ENCODE data around the gene HSPA1A.
"Not testable (repeated sequence)": the region's sequence is repeated elsewhere in the genome, so short reads cannot be mapped to it uniquely, and the experiment has no call there.

The HSPA1A gene

DNA sequence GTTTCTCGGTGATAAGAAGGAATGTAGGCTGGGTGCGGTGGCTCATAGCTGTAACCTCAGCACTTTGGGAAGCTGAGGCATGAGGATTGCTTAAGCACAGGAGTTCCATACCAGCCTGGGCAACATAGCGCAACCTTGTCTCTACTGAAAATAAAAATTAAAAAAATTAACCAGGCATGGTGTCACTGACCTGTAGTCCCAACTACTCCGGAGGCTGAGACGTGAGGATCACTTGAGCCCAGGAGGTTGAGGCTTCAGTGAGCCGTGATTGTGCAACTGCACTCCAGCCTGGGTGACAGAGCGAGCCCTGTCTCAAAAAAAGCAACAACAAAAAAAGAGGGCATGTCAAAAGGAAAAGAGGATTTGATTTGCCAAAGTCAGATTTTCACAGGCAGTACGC, 43.4 kb downstream of the HSPA1A start:
- TF ChIP-seq, protein P1, sequence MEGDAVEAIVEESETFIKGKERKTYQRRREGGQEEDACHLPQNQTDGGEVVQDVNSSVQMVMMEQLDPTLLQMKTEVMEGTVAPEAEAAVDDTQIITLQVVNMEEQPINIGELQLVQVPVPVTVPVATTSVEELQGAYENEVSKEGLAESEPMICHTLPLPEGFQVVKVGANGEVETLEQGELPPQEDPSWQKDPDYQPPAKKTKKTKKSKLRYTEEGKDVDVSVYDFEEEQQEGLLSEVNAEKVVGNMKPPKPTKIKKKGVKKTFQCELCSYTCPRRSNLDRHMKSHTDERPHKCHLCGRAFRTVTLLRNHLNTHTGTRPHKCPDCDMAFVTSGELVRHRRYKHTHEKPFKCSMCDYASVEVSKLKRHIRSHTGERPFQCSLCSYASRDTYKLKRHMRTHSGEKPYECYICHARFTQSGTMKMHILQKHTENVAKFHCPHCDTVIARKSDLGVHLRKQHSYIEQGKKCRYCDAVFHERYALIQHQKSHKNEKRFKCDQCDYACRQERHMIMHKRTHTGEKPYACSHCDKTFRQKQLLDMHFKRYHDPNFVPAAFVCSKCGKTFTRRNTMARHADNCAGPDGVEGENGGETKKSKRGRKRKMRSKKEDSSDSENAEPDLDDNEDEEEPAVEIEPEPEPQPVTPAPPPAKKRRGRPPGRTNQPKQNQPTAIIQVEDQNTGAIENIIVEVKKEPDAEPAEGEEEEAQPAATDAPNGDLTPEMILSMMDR (IDR thresholded peaks at IDR 0.05; ENCODE audit: control insufficient read depth, insufficient read depth, low read depth, low read length, missing control alignments) = no peak
- H3K4me3 ChIP-seq (ENCODE audit: control insufficient read depth, low read depth, low read length) = no peak overlapping the region

DNA sequence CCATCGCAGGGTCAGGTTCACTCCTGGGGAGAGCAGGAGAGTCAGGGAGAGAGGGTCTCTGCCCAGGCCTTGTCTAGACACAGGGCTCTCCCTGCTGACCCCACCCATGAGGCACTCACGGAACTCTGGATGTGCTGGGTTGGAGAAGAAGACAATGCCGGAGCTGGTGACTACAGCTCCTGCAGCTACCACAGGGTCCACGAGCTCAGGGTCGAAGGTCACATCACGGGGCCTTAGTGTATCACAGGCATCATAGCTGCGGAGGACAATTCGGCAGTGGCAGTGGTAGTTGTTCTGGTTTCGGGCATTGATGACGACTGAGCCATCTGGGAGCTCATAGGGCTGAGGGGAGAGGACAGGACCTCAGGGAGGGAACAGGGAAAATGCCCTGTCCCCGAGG, 44.6 kb downstream of the HSPA1A start:
- TF ChIP-seq, protein P1 (IDR thresholded peaks at IDR 0.05; ENCODE audit: control insufficient read depth, insufficient read depth, low read depth, low read length, missing control alignments) = no peak
- DNase-seq (ENCODE audit: low read depth) = no peak

More for the DNA sequence above, 43.4 kb downstream of the HSPA1A start:
- no peak for DNase-seq (ENCODE audit: low read depth)

DNA sequence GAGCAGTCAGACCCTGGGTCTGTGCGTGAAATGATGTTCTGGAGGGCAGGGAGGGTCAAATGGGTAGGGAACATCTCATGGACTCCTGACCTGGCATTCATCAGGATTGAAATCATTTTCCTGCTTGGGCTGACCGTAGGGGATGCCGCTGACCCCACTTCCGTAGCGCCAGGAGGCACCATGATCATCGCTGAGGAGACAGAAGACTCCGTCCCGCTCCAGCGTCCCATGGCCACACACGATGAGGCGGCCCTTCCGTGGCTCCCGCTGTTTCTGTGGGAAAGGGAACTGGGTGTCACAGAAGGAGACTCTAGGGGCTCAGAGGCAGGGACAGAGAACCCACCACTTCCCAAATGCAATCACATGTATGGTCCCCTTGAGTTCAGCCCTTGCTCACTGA, 45.0 kb downstream of the HSPA1A start:
- H3K4me3 ChIP-seq (ENCODE audit: control insufficient read depth, low read depth, low read length) = no peak overlapping the region
- no peak for DNase-seq (ENCODE audit: low read depth)
- TF ChIP-seq, protein P1 (IDR thresholded peaks at IDR 0.05; ENCODE audit: control insufficient read depth, insufficient read depth, low read depth, low read length, missing control alignments) = no peak

More for the DNA sequence above, 44.6 kb downstream of the HSPA1A start:
- H3K4me3 ChIP-seq (ENCODE audit: control insufficient read depth, low read depth, low read length) = no peak overlapping the region

DNA sequence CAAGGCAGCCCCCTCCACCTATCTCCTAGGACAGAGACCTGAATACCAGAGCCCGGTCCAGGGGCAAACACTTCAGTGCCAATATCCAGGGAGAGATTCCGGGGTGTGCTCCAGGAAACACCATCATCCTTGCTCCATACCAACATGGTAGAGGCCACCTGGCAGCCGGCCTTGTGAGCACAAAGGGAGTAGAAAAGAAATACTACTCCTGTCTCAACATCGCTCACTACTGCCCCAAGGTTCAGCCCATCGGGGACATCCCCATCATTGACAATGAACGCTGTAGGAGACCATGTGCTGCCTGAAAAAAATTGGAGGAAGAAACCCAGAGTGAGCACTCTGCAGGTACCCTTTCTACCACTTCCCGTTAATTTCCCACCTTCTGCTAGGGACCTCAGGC, 45.8 kb downstream of the HSPA1A start:
- DNase-seq (ENCODE audit: low read depth) = no peak
- TF ChIP-seq, protein P1 (IDR thresholded peaks at IDR 0.05; ENCODE audit: control insufficient read depth, insufficient read depth, low read depth, low read length, missing control alignments) = no peak
- H3K4me3 ChIP-seq (ENCODE audit: control insufficient read depth, low read depth, low read length) = no peak overlapping the region

DNA sequence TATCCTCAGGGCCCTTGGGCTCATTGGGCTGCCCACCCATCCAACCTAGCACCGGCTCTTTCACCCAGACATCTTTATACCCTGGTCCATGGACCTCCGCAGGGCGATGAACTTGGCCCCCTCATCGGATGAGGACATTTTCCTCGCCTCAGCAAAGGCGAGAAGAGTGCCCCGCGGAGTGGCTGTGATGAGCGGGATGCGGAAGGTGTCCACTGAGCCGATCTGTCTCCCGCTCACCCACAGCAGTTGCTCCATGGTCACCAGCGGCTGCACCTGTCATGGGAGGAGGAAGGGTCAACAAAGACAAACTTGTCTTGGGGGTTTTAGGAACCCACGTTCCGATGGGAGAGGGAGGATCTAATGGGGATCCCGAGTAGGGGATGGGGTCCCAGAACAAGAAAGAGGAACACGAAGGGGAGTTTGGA, 46.6 kb downstream of the HSPA1A start:
- H3K4me3 ChIP-seq (ENCODE audit: control insufficient read depth, low read depth, low read length) = peak overlapping the region; percentile 88
- TF ChIP-seq, protein P1 (IDR thresholded peaks at IDR 0.05; ENCODE audit: control insufficient read depth, insufficient read depth, low read depth, low read length, missing control alignments) = no peak
- DNase-seq (ENCODE audit: low read depth) = no peak

DNA sequence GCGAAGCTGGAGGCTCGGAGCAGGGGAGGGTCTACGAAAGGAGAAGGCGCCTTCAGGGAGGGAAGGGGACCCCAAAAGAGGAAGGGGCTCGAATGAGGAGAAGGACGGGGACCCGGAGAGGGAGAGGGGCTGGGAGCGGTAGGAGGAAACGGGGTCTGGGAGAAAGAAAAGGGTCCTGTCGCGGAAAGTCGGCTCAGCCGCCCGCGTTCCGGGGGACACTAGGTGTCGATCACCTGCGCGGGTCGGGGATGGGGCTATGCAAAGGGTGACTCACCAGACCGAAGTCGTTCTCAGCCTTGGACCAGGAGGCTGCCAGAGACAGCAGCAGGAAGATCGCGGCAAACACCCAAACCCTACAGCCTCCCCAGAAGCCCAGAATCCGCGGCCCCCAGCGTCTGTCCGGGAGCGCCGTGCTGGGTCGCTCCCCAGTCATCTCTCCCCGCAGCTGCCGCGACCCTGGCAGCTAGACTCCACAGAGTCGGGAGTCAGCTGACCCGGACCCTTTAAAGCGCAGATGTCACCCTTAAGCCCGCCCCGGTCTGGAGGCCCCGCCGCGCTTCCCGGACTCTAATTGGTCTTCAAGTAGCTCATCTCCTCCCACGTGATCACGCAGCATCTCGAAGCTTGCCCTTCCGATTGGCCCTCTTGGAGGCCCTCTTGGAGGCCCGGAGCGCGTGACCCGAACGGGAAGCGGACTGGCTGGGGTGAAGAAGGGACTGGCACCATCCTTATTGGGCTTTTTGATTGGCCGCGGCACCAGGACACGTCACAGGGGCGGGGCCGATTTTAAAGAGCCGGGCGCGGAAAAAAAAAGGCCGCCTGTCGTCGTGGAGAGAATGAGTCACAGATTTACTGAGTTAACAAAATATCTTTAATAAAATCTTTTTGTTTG, 47.2 kb downstream of the HSPA1A start, which contains the start of gene NEU1:
Gene NEU1 (minus strand): TSS at position 478 of the 892 bp plus-strand sequence. CDS start 45 bp downstream, at position 433.
- peak; percentile 99 for DNase-seq (ENCODE audit: low read depth)
- TF ChIP-seq, protein P1 (IDR thresholded peaks at IDR 0.05; ENCODE audit: control insufficient read depth, insufficient read depth, low read depth, low read length, missing control alignments) = no peak
- H3K4me3 ChIP-seq (ENCODE audit: control insufficient read depth, low read depth, low read length) = peak within 1 kb of the TSS; percentile 88

DNA sequence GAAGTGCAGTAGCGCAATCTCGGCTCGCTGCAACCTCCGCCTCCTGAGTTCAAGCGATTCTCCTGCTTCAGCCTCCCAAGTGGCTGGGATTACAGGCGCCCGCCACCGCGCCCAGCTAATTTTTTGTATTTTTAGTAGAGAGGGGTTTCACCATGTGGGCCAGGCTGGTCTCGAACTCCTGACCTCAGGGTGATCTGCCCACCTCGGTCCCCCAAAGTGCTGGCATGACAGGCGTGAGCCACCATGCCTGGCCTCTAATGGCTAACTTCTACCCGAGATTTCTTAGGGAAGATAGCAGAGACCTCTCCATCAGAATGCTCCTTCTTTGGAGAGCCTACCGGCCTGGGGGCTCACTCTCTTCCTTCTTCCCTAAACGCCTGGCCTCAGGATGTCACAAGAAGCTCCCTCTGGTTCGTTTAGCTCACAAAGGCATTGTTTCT, 48.8 kb downstream of the HSPA1A start:
- not testable (repeated sequence) for DNase-seq (ENCODE audit: low read depth)

More for the DNA sequence above, 48.8 kb downstream of the HSPA1A start:
- peak overlapping the region; percentile 68 for H3K4me3 ChIP-seq (ENCODE audit: control insufficient read depth, low read depth, low read length)
